ENCODE measurements around the gene CLDN7. TPM values are rescaled to one million over a fixed set of nuclear protein-coding genes. Genes with fewer than 3 reads are reported as not detected.

Gene CLDN7
- total RNA-seq, 1 donor from 2014 or later: 0.42 TPM

GRCh38 chr17:7216242-7217112, 45.8 kb downstream of the CLDN7 start:
- H3K27ac Mint-ChIP-seq (ENCODE audit: unreplicated experiment): peak overlapping the region; percentile 97
- peaks cover 74% of the 10 kb centered on the region for H3K4me1 Mint-ChIP-seq (ENCODE audit: low read depth)
- peak overlapping the region; percentile 78 for H3K4me3 Mint-ChIP-seq (ENCODE audit: unreplicated experiment)
- TF ChIP-seq CTCF (IDR thresholded peaks at IDR 0.05): no peak
- H3K36me3 Mint-ChIP-seq (ENCODE audit: low read depth): peaks cover 1% of the 10 kb centered on the region
- H3K9me3 Mint-ChIP-seq (ENCODE audit: low read depth): no peaks in the 10 kb centered on the region
- no peak for DNase-seq (ENCODE audit: low spot score)
- no peaks in the 10 kb centered on the region for H3K27me3 Mint-ChIP-seq (ENCODE audit: low read depth)

- H3K27ac Mint-ChIP-seq (ENCODE audit: unreplicated experiment): peak overlapping the region; percentile 97
- no peak for DNase-seq (ENCODE audit: low spot score)
- peak overlapping the region; percentile 87 for H3K4me3 Mint-ChIP-seq (ENCODE audit: unreplicated experiment)
- peaks cover 66% of the 10 kb centered on the region for H3K4me1 Mint-ChIP-seq (ENCODE audit: low read depth)
- no peak for TF ChIP-seq CTCF (IDR thresholded peaks at IDR 0.05)
- no peaks in the 10 kb centered on the region for H3K9me3 Mint-ChIP-seq (ENCODE audit: low read depth)
- no peaks in the 10 kb centered on the region for H3K36me3 Mint-ChIP-seq (ENCODE audit: low read depth)
- no peaks in the 10 kb centered on the region for H3K27me3 Mint-ChIP-seq (ENCODE audit: low read depth)
Observed at GRCh38 chr17:7215652-7216180, 46.6 kb downstream of the CLDN7 start.

GRCh38 chr17:7215136-7215638, 47.1 kb downstream of the CLDN7 start:
- Mint-ChIP-seq H3K4me1 (ENCODE audit: low read depth) (peaks cover 61% of the 10 kb centered on the region), H3K27me3 (ENCODE audit: low read depth) (no peaks in the 10 kb centered on the region), H3K27ac (ENCODE audit: unreplicated experiment) (peak overlapping the region; percentile 97), H3K9me3 (ENCODE audit: low read depth) (no peaks in the 10 kb centered on the region), H3K4me3 (ENCODE audit: unreplicated experiment) (peak overlapping the region; percentile 87), H3K36me3 (ENCODE audit: low read depth) (no peaks in the 10 kb centered on the region)
- TF ChIP-seq CTCF (IDR thresholded peaks at IDR 0.05): peak; percentile 28
- DNase-seq (ENCODE audit: low spot score): no peak

GRCh38 chr17:7214300-7215135, 47.8 kb downstream of the CLDN7 start:
- Mint-ChIP-seq H3K4me3 (ENCODE audit: unreplicated experiment) (peak overlapping the region; percentile 87), H3K27me3 (ENCODE audit: low read depth) (no peaks in the 10 kb centered on the region), H3K27ac (ENCODE audit: unreplicated experiment) (peak overlapping the region; percentile 97), H3K4me1 (ENCODE audit: low read depth) (peaks cover 60% of the 10 kb centered on the region), H3K9me3 (ENCODE audit: low read depth) (no peaks in the 10 kb centered on the region), H3K36me3 (ENCODE audit: low read depth) (no peaks in the 10 kb centered on the region)
- TF ChIP-seq CTCF (IDR thresholded peaks at IDR 0.05): peak; percentile 80
- DNase-seq (ENCODE audit: low spot score): peak; percentile 99

GRCh38 chr17:7213895-7214299, 48.4 kb downstream of the CLDN7 start:
- Mint-ChIP-seq H3K9me3 (ENCODE audit: low read depth) (no peaks in the 10 kb centered on the region), H3K4me3 (ENCODE audit: unreplicated experiment) (peak overlapping the region; percentile 87), H3K27me3 (ENCODE audit: low read depth) (no peaks in the 10 kb centered on the region), H3K36me3 (ENCODE audit: low read depth) (no peaks in the 10 kb centered on the region), H3K4me1 (ENCODE audit: low read depth) (peaks cover 53% of the 10 kb centered on the region), H3K27ac (ENCODE audit: unreplicated experiment) (peak overlapping the region; percentile 97)
- peak; percentile 72 for TF ChIP-seq CTCF (IDR thresholded peaks at IDR 0.05)
- DNase-seq (ENCODE audit: low spot score): no peak

All from chondrocyte (in vitro differentiated cells).